K562 (cell line): Measurements from ENCODE around the gene NAP1L1. TPM values are rescaled to one million over a fixed set of nuclear protein-coding genes. Genes with fewer than 3 reads are reported as not detected.

Experiments used
- ATAC-seq: fragments of 200-7000 bp; cut with Tn5 transposase; 3 replicates; pipeline ENCODE4 v1.9.1; 2020; ENCODE audit warnings: moderate library complexity
- BruUV-seq: library from RNA; stranded (reverse); fragments of 400-500 nt; replicated peaks from 2 replicates; lab custom pipeline; 2021; lab: Mats Ljungman, UMichigan
- CTCF ChIA-PET: fragments of 300-600 bp; formaldehyde crosslinking; extraction: SDS; loops from one replicate; lab custom pipeline; 2021; ENCODE audit warnings: low intra/inter-chr PET ratio; lab: Yijun Ruan, JAX
- POLR2A ChIA-PET: fragments of 300-600, 350-650 bp; sonication (Branson Sonifier 250); formaldehyde crosslinking; extraction: SDS; loops from one replicate; lab custom pipeline; 2021; ENCODE audit warnings: antibody characterized with exemption, inconsistent platforms; lab: Yijun Ruan, JAX
- DNase-seq, 4 experiments: peaks; one replicate each; pipeline versions ENCODE4 v3.0.0 to v3.0.0-alpha.2; 2011 to 2018; ENCODE audit warnings: low spot score in 3 of 4, mixed read lengths in 3 of 4; ENCODE audit errors: extremely low read depth in 1 of 4
- FAIRE-seq: peaks from 2 replicates; lab custom pipeline; 2011; peaks lifted over from hg19 to GRCh38; lab: Jason Lieb, UNC
- H2AFZ ChIP-seq: 2 replicates; pipeline ENCODE4 v1.6.0; 2011; ENCODE audit warnings: low read depth, low read length, control low read depth, inconsistent platforms
- H3K27ac ChIP-seq: fragments of 200-600 bp; 3 replicates; pipeline ENCODE4 v1.8.0; 2011; ENCODE audit warnings: low read depth, mild to moderate bottlenecking, control low read depth, inconsistent platforms, low read length, moderate library complexity, mixed read lengths; ENCODE audit errors: extremely low read depth
- H3K27me3 ChIP-seq, 2 experiments: fragments of 300-600 bp in 1 of 2; 2 replicates in 1 of 2; 3 replicates in 1 of 2; pipeline versions ENCODE4 v1.6.0 to v1.8.0; 2011; ENCODE audit warnings: inconsistent platforms in 2 of 2, low read length in 2 of 2, mild to moderate bottlenecking in 1 of 2, mixed read lengths in 1 of 2, moderate library complexity in 1 of 2; ENCODE audit not compliant: control insufficient read depth in 2 of 2, insufficient read depth in 2 of 2
- H3K36me3 ChIP-seq: fragments of 300-600 bp; 3 replicates; pipeline ENCODE4 v1.8.0; 2011; ENCODE audit warnings: mild to moderate bottlenecking, low read length, inconsistent platforms; ENCODE audit not compliant: control insufficient read depth, insufficient read depth
- H3K4me1 ChIP-seq, 2 experiments: fragments of 200-600 bp in 1 of 2; replicated peaks in 1 of 2; 2 replicates in 1 of 2; 3 replicates in 1 of 2; pipeline versions ENCODE4 v1.5.1 to v1.8.0; 2011; ENCODE audit warnings: inconsistent platforms in 2 of 2, low read length in 2 of 2, mild to moderate bottlenecking in 1 of 2, mixed read lengths in 1 of 2, moderate library complexity in 1 of 2; ENCODE audit not compliant: control insufficient read depth in 2 of 2, insufficient read depth in 2 of 2
- H3K4me2 ChIP-seq: 2 replicates; pipeline ENCODE4 v1.6.1; 2011; ENCODE audit warnings: low read length, control low read depth, inconsistent platforms, mixed read lengths; ENCODE audit not compliant: insufficient read depth
- H3K4me3 ChIP-seq: fragments of 200-600 bp; sonication (generic), shearing (Covaris generic); 2 replicates; pipeline ENCODE4 v1.5.1; 2016; ENCODE audit warnings: control low read depth, inconsistent platforms
- H3K79me2 ChIP-seq: fragments of 200-600 bp; 3 replicates; pipeline ENCODE4 v1.8.0; 2011; ENCODE audit warnings: low read length, inconsistent platforms; ENCODE audit not compliant: control insufficient read depth, insufficient read depth
- H3K9ac ChIP-seq, 2 experiments: 2 replicates each; pipeline versions ENCODE4 v1.6.0 to v1.6.1; 2011; ENCODE audit warnings: low read depth in 2 of 2, low read length in 2 of 2, control low read depth in 1 of 2, inconsistent platforms in 1 of 2, mild to moderate bottlenecking in 1 of 2, mixed read lengths in 1 of 2; ENCODE audit not compliant: insufficient read depth in 1 of 2
- H3K9me1 ChIP-seq: one replicate; pipeline ENCODE4 v1.6.0; 2011; ENCODE audit warnings: inconsistent platforms, mild to moderate bottlenecking, low read length, moderate library complexity; ENCODE audit not compliant: control insufficient read depth, insufficient read depth
- H3K9me3 ChIP-seq: replicated peaks from 2 replicates; pipeline ENCODE4 v1.5.1; 2011; ENCODE audit warnings: low read depth, low read length, inconsistent platforms; ENCODE audit not compliant: control insufficient read depth, insufficient read depth
- H4K20me1 ChIP-seq: replicated peaks from 2 replicates; pipeline ENCODE4 v1.6.1; 2011; ENCODE audit warnings: low read length, inconsistent platforms, mixed read lengths; ENCODE audit not compliant: control insufficient read depth, insufficient read depth
- PHB2 ChIP-seq: fragments of 450-650 bp; IDR thresholded peaks from 2 replicates; pipeline ENCODE4 v1.6.1; 2017; ENCODE audit warnings: low read depth
- ZSCAN32 ChIP-seq: fragments of 450-650 bp; formaldehyde crosslinking; IDR thresholded peaks from 2 replicates; pipeline ENCODE4 v1.4.0; 2020; ENCODE audit warnings: mild to moderate bottlenecking, moderate library complexity
- WGBS: fragments of 100-300 bp; shearing (Covaris generic); methylation state at CpG from one replicate; pipeline ENCODE4 v1.1.6; 2016; ENCODE audit warnings: low coverage, mixed read lengths; ENCODE audit not compliant: insufficient coverage; ENCODE audit errors: missing lambda C conversion rate; 5-methylcytosine and 5-hydroxymethylcytosine counted together
- in situ Hi-C: fragments of 300-500 bp; cut with MboI; formaldehyde crosslinking; loops from 4 replicates; pipeline ENCODE4 v1.15.0; 2018; ENCODE audit warnings: inconsistent platforms, mixed read lengths
- intact Hi-C: fragments of 100-400 bp; cut with micrococcal nuclease; formaldehyde crosslinking; loops from 2 replicates; pipeline ENCODE4 v1.14.2; 2022
- polyA plus RNA-seq, 8 experiments: library from polyadenylated mRNA; depleted of rRNA in 4 of 8; stranded (reverse) in 5 of 8; unstranded in 3 of 8; fragments of >200 nt; fragmentation: Nextera tagmentation in 2 of 8; fragmentation: Illumina TruSeq in 1 of 8; extraction: Ambion mirVana in 2 of 8; extraction: Trizol in 1 of 8; gene quantifications; 2 replicates each; pipeline versions ENCODE4 v1.2.1 to v1.2.3, GENCODE V29; 2011 to 2014; ENCODE audit warnings: inconsistent platforms in 1 of 8, missing spikeins in 1 of 8
- total RNA-seq, 7 experiments: library from RNA; depleted of rRNA in 6 of 7; stranded (reverse); fragments of >200 nt in 6 of 7; fragmentation: Illumina TruSeq in 2 of 7; extraction: Trizol in 2 of 7; gene quantifications; 2 replicates each; pipeline versions ENCODE4 v1.2.1 to v1.2.3, GENCODE V29; 2011 to 2021; ENCODE audit warnings: low replicate concordance in 1 of 7
- TF ChIP-seq, protein P1 (sequence below): fragments of 450-650 bp; IDR thresholded peaks from 2 replicates; pipeline ENCODE4 v1.6.1; 2018; ENCODE audit not compliant: partially characterized antibody

The NAP1L1 gene
- total and polyA plus RNA-seq, 9 of the 15 experiments (the other 6 are each of a cell fraction or from before 2014, with no cell fraction given), result 287 to 747 (median 450) TPM

DNA sequence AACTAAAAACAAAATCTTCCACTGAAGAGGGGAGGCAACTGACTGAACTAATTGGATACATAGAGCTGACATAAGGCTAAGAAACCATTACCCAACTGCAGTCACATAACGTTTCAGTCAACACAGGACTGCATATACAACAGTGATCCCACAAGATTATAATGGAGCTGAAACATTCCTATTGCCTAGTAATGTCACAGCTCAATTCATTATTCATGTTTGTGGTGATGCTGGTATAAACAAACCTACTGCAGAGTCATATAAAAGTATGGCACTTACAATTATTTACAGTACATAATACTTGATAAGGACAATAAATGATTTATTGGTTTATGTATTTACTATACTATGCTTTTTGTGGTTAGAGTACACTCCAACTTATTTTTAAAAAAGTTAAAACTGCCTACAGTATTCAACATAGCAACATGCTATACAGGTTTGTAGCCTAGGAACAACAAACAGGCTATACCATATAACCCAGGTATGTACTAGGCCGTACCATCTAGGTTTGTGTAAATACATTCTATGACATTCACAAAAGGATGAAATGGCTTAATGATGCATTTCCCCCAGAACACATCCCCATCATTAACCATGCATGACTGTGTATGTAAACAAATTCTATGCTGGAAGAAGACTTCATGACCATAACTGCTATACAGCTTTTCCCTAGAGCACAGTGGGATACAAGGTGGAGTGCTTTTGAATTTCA, 4.3 kb downstream of the NAP1L1 start:
- Histone ChIP-seq H3K4me2 (no peak overlapping the region; the same call in 1 of the 2 replicates), H2AFZ (no peak overlapping the region), H3K27ac (no peak overlapping the region), H3K79me2 (peaks cover 94% of the 10 kb centered on the region), H3K9me1 (no peaks in the 10 kb centered on the region), H3K4me1 (peaks cover 15 to 26% of the 10 kb centered on the region in 2 experiments), H3K36me3 (peaks cover 68% of the 10 kb centered on the region), H3K9me3 (no peaks in the 10 kb centered on the region), H3K27me3 (no peaks in the 10 kb centered on the region), H3K9ac (no peak overlapping the region), H4K20me1 (peaks cover 17% of the 10 kb centered on the region; the same call in 1 of the 2 replicates), H3K4me3 (no peak overlapping the region)
- intact Hi-C loops (loop anchor here (10.0 kb wide), 1 partner anchor 475 kb away; the partner anchor contains the start of gene OSBPL8), in situ Hi-C loops (no loop called here)
- DNase-seq, result no peak
- no peak for TF ChIP-seq PHB2
- TF ChIP-seq, protein P1, sequence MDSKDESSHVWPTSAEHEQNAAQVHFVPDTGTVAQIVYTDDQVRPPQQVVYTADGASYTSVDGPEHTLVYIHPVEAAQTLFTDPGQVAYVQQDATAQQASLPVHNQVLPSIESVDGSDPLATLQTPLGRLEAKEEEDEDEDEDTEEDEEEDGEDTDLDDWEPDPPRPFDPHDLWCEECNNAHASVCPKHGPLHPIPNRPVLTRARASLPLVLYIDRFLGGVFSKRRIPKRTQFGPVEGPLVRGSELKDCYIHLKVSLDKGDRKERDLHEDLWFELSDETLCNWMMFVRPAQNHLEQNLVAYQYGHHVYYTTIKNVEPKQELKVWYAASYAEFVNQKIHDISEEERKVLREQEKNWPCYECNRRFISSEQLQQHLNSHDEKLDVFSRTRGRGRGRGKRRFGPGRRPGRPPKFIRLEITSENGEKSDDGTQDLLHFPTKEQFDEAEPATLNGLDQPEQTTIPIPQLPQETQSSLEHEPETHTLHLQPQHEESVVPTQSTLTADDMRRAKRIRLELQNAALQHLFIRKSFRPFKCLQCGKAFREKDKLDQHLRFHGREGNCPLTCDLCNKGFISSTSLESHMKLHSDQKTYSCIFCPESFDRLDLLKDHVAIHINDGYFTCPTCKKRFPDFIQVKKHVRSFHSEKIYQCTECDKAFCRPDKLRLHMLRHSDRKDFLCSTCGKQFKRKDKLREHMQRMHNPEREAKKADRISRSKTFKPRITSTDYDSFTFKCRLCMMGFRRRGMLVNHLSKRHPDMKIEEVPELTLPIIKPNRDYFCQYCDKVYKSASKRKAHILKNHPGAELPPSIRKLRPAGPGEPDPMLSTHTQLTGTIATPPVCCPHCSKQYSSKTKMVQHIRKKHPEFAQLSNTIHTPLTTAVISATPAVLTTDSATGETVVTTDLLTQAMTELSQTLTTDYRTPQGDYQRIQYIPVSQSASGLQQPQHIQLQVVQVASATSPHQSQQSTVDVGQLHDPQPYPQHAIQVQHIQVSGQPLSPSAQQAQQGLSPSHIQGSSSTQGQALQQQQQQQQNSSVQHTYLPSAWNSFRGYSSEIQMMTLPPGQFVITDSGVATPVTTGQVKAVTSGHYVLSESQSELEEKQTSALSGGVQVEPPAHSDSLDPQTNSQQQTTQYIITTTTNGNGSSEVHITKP, result peak; percentile 80
- no peak for TF ChIP-seq ZSCAN32 (CRISPR knock-in tag)
- BruUV-seq, result no TSS peak
- no peak for FAIRE-seq
- WGBS, result 64% methylated on average over 2 of the region's 2 CpGs
- no peak for ATAC-seq
- ChIA-PET CTCF (no interaction called here), POLR2A (interaction anchor here (0.7 to 1.1 kb wide), 2 partner anchors 11 to 576 kb away, joined by 3 read pairs; no protein-coding TSS in a partner anchor)
